CD14-positive monocyte (primary cell): ENCODE data around the gene SEMA3E. TPM values are rescaled to one million over a fixed set of nuclear protein-coding genes. Genes with fewer than 3 reads are reported as not detected.

ENCODE experiments used
- DNase-seq, 3 donors: peaks; one replicate each; pipeline ENCODE4 v3.0.0-alpha.2; 2011 to 2022
- H2AFZ ChIP-seq: 2 replicates; pipeline ENCODE4 v1.6.0; 2012; ENCODE audit warnings: mild to moderate bottlenecking, low read depth, low read length, inconsistent platforms; ENCODE audit not compliant: insufficient read depth, poor library complexity, severe bottlenecking
- H3K27ac ChIP-seq, 2 donors: 1 replicate in 1 of 2; 2 replicates in 1 of 2; pipeline ENCODE4 v1.5.1; 2012 to 2013; ENCODE audit warnings: low read length in 2 of 2, control low read depth in 1 of 2, inconsistent platforms in 1 of 2, low read depth in 1 of 2, mild to moderate bottlenecking in 1 of 2
- H3K27me3 ChIP-seq, 2 donors: one replicate each; pipeline versions ENCODE4 v1.6.0 to v1.6.1; 2011 to 2013; ENCODE audit warnings: low read length in 2 of 2; ENCODE audit not compliant: control insufficient read depth in 2 of 2, insufficient read depth in 2 of 2
- H3K36me3 ChIP-seq, 2 donors: replicated peaks in 1 of 2; 1 replicate in 1 of 2; 2 replicates in 1 of 2; pipeline versions ENCODE4 v1.5.1 to v1.6.1; 2012 to 2013; ENCODE audit warnings: low read length in 2 of 2, control low read depth in 1 of 2, inconsistent platforms in 1 of 2, mild to moderate bottlenecking in 1 of 2; ENCODE audit not compliant: insufficient read depth in 2 of 2, control insufficient read depth in 1 of 2
- H3K4me1 ChIP-seq, 2 donors: 1 replicate in 1 of 2; 2 replicates in 1 of 2; pipeline versions ENCODE4 v1.5.1 to v1.6.1; 2012 to 2013; ENCODE audit warnings: low read length in 2 of 2, control low read depth in 1 of 2, inconsistent platforms in 1 of 2, mild to moderate bottlenecking in 1 of 2, moderate library complexity in 1 of 2; ENCODE audit not compliant: insufficient read depth in 2 of 2, control insufficient read depth in 1 of 2
- H3K4me2 ChIP-seq: replicated peaks from 2 replicates; pipeline ENCODE3; 2012; ENCODE audit warnings: low read length, moderate library complexity, mild to moderate bottlenecking; ENCODE audit not compliant: poor library complexity, severe bottlenecking; ENCODE audit errors: extremely low read depth
- H3K4me3 ChIP-seq, 3 experiments: fragments of 200-600 bp in 1 of 3; sonication (generic) in 1 of 3; replicated peaks in 1 of 3; 1 replicate in 2 of 3; 2 replicates in 1 of 3; pipeline ENCODE4 v1.5.1; 2011 to 2013; ENCODE audit warnings: low read length in 3 of 3, mild to moderate bottlenecking in 3 of 3, control low read depth in 2 of 3, low read depth in 2 of 3, inconsistent platforms in 1 of 3, moderate library complexity in 1 of 3
- H3K79me2 ChIP-seq: 2 replicates; pipeline ENCODE4 v1.6.0; 2012; ENCODE audit warnings: mild to moderate bottlenecking, control low read depth, inconsistent platforms, low read length, moderate library complexity; ENCODE audit not compliant: insufficient read depth
- H3K9ac ChIP-seq: 2 replicates; pipeline ENCODE4 v1.6.0; 2017; ENCODE audit warnings: low read length, mild to moderate bottlenecking; ENCODE audit not compliant: insufficient read depth, poor library complexity, severe bottlenecking
- H3K9me3 ChIP-seq, 2 donors: replicated peaks in 1 of 2; 1 replicate in 1 of 2; 2 replicates in 1 of 2; pipeline versions ENCODE4 v1.5.1 to v1.6.1; 2012 to 2013; ENCODE audit warnings: low read length in 2 of 2, control low read depth in 1 of 2; ENCODE audit not compliant: control insufficient read depth in 1 of 2, insufficient read depth in 1 of 2
- H4K20me1 ChIP-seq: 2 replicates; pipeline ENCODE4 v1.6.0; 2012; ENCODE audit warnings: mild to moderate bottlenecking, low read length, control low read depth, moderate library complexity; ENCODE audit not compliant: insufficient read depth
- H3K27ac Mint-ChIP-seq, 7 donors: one replicate each; pipeline ENCODE4 v1.8.0; 2020; ENCODE audit warnings: mild to moderate bottlenecking in 7 of 7, mixed read lengths in 7 of 7, moderate library complexity in 6 of 7, inconsistent platforms in 2 of 7
- H3K27me3 Mint-ChIP-seq, 3 donors: one replicate each; pipeline ENCODE4 v1.8.0; 2021 to 2022; ENCODE audit warnings: low read depth in 3 of 3, mild to moderate bottlenecking in 3 of 3, mixed read lengths in 3 of 3, moderate library complexity in 3 of 3, inconsistent platforms in 1 of 3
- H3K36me3 Mint-ChIP-seq, 2 donors: one replicate each; pipeline ENCODE4 v1.8.0; 2020; ENCODE audit warnings: mixed read lengths in 2 of 2, inconsistent platforms in 1 of 2, mild to moderate bottlenecking in 1 of 2
- H3K4me1 Mint-ChIP-seq: one replicate; pipeline ENCODE4 v1.8.0; 2020; ENCODE audit warnings: mild to moderate bottlenecking, mixed read lengths
- H3K4me3 Mint-ChIP-seq, 2 donors: one replicate each; pipeline ENCODE4 v1.8.0; 2020; ENCODE audit warnings: mild to moderate bottlenecking in 2 of 2, mixed read lengths in 2 of 2, moderate library complexity in 1 of 2
- H3K9me3 Mint-ChIP-seq, 7 donors: one replicate each; pipeline ENCODE4 v1.8.0; 2020 to 2022; ENCODE audit warnings: mixed read lengths in 7 of 7, mild to moderate bottlenecking in 6 of 7, moderate library complexity in 6 of 7, inconsistent platforms in 2 of 7
- CTCF ChIP-seq: fragments of 200-600 bp; IDR thresholded peaks from one replicate; pipeline ENCODE4 v1.8.0; 2022; ENCODE audit warnings: antibody characterized with exemption, mild to moderate bottlenecking
- WGBS: methylation state at CpG from one replicate; pipeline ENCODE4 v1.1.5; 2013; ENCODE audit warnings: missing lambda C conversion rate; ENCODE audit not compliant: insufficient coverage; 5-methylcytosine and 5-hydroxymethylcytosine counted together
- intact Hi-C, 2 donors: fragments of 100-400 bp; cut with micrococcal nuclease; formaldehyde crosslinking; loops; one replicate each; pipeline versions ENCODE4 v1.15.0 to v1.15.1; 2023
- polyA plus RNA-seq, 3 donors: library from polyadenylated mRNA; depleted of rRNA in 1 of 3; unstranded in 2 of 3; stranded (reverse) in 1 of 3; fragments of 300-500 nt in 2 of 3; fragments of >200 nt in 1 of 3; fragmentation: Illumina TruSeq in 2 of 3; gene quantifications; 1 replicate in 2 of 3; 2 replicates in 1 of 3; pipeline ENCODE4 v1.2.3, GENCODE V29; 2012 to 2021

The SEMA3E gene
- polyA plus RNA-seq, 3 donors = not detected

GRCh38 chr7:83452256-83452655 is 196.7 kb downstream of the SEMA3E start:
- no peak for TF ChIP-seq CTCF
- Mint-ChIP-seq H3K4me3 (no peak overlapping the region), H3K27ac (no peak overlapping the region), H3K4me1 (no peaks in the 10 kb centered on the region), H3K9me3 (peaks cover 0 to 3% (median under 1%) of the 10 kb centered on the region in 7 donors), H3K27me3 (peaks cover 0 to 2% (median 2%) of the 10 kb centered on the region in 3 donors), H3K36me3 (no peaks in the 10 kb centered on the region)
- Histone ChIP-seq H3K9me3 (no peaks in the 10 kb centered on the region), H3K4me3 (no peak overlapping the region), H3K79me2 (no peaks in the 10 kb centered on the region), H3K27ac (no peak overlapping the region), H3K4me1 (no peaks in the 10 kb centered on the region), H3K27me3 (no peaks in the 10 kb centered on the region), H3K36me3 (no peaks in the 10 kb centered on the region), H2AFZ (no peak overlapping the region), H3K4me2 (no peak overlapping the region), H4K20me1 (no peaks in the 10 kb centered on the region), H3K9ac (no peak overlapping the region)
- DNase-seq = no peak
- WGBS = no CpG with 5 or more reads among the region's 2 CpGs
- intact Hi-C loops = no loop called here

DNA sequence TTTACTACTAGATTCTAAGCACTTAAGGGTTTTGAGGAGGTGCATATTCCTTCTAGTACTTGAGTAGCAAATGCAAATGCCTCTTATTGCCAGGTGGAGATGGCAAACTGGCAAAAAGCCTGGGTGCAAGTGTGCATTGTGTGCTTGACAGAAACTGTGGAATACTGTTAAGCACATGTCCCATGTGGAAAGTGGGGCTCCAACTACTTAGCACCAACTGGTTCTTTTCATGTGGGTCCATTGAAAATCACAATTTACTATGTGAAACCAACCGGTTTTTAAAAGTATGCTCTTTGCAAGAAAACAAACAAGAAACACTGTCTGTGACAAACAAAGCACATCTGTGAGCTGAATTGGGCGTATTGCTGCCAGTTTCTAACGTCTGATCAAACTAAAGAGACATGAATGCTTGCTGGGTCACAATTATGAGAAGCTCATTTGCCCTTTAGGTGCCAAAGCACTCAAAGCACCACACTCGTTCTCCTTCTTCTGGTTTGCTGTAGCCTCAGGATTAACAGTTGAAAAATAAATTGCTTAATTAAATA is 197.4 kb downstream of the SEMA3E start:
- intact Hi-C loops = no loop called here
- H3K9me3 Mint-ChIP-seq = peaks cover 0 to 4% (median 2%) of the 10 kb centered on the region in 7 donors

More for the DNA sequence above, 197.4 kb downstream of the SEMA3E start:
- H2AFZ ChIP-seq = no peak overlapping the region
- H3K4me1 ChIP-seq = no peaks in the 10 kb centered on the region
- Mint-ChIP-seq H3K4me3 (no peak overlapping the region), H3K27ac (no peak overlapping the region), H3K27me3 (peaks cover 0 to 2% (median 2%) of the 10 kb centered on the region in 3 donors), H3K4me1 (no peaks in the 10 kb centered on the region), H3K36me3 (no peaks in the 10 kb centered on the region)
- H3K9ac ChIP-seq = no peak overlapping the region
- no peaks in the 10 kb centered on the region for H3K9me3 ChIP-seq
- TF ChIP-seq CTCF = no peak
- no peaks in the 10 kb centered on the region for H3K27me3 ChIP-seq
- H3K27ac ChIP-seq = no peak overlapping the region
- WGBS = 79% methylated on average over 3 of the region's 4 CpGs
- no peak overlapping the region for H3K4me3 ChIP-seq
- DNase-seq = no peak
- no peaks in the 10 kb centered on the region for H3K79me2 ChIP-seq
- H3K4me2 ChIP-seq = no peak overlapping the region
- no peaks in the 10 kb centered on the region for H3K36me3 ChIP-seq
- H4K20me1 ChIP-seq = no peaks in the 10 kb centered on the region
